ENCODE data around the gene STARD13. TPM values are rescaled to one million over a fixed set of nuclear protein-coding genes. Genes with fewer than 3 reads are reported as not detected.

Gene STARD13
- total RNA-seq, 2 experiments from 2014 or later = 0.57 TPM; not detected in 1

GRCh38 chr13:33197541-33197971 lies 88.0 kb downstream of the STARD13 start:
- BruUV-seq (replicated peaks) = no TSS peak

GRCh38 chr13:33196767-33197166 lies 88.8 kb downstream of the STARD13 start:
- CTCF ChIA-PET (ENCODE audit: unreplicated experiment) = no interaction called here

More at GRCh38 chr13:33197541-33197971, 88.0 kb downstream of the STARD13 start:
- Histone ChIP-seq H3K9me3 (ENCODE audit: low read length) (no peaks in the 10 kb centered on the region), H3K4me1 (ENCODE audit: insufficient read depth, low read length, poor library complexity, severe bottlenecking) (no peaks in the 10 kb centered on the region), H3K79me2 (ENCODE audit: insufficient read depth, low read depth, low read length) (no peaks in the 10 kb centered on the region), H3K4me3 (ENCODE audit: low read depth, low read length, poor library complexity, severe bottlenecking) (no peak overlapping the region), H4K20me1 (ENCODE audit: insufficient read depth, low read length) (no peaks in the 10 kb centered on the region), H3K4me2 (ENCODE audit: low read length) (no peak overlapping the region), H2AFZ (ENCODE audit: low read length) (no peak overlapping the region), H3K9me2 (ENCODE audit: insufficient read depth, low read length) (no peaks in the 10 kb centered on the region), H3K36me3 (ENCODE audit: insufficient read depth, low read length) (no peaks in the 10 kb centered on the region), H3K27ac (ENCODE audit: low read depth, low read length, poor library complexity, severe bottlenecking) (no peak overlapping the region)
- ChIA-PET POLR2A (no interaction called here), CTCF (ENCODE audit: unreplicated experiment) (no interaction called here)
- TF ChIP-seq EZH2phosphoT487 (IDR thresholded peaks at IDR 0.05; ENCODE audit: borderline replicate concordance, low read depth, low read length) = no peak
- no peak for TF ChIP-seq CTCF (conservative IDR thresholded peaks at IDR 0.05; ENCODE audit: low read length)
- intact Hi-C loops (cut with micrococcal nuclease; ENCODE audit: unreplicated experiment) = no loop called here
- no peak for DNase-seq (ENCODE audit: low spot score)

More at GRCh38 chr13:33196767-33197166, 88.8 kb downstream of the STARD13 start:
- BruUV-seq (replicated peaks) = no TSS peak
- H3K4me1 ChIP-seq (ENCODE audit: insufficient read depth, low read length, poor library complexity, severe bottlenecking) = no peaks in the 10 kb centered on the region
- H3K36me3 ChIP-seq (ENCODE audit: insufficient read depth, low read length) = no peaks in the 10 kb centered on the region
- H3K9me3 ChIP-seq (ENCODE audit: low read length) = no peaks in the 10 kb centered on the region
- intact Hi-C loops (cut with micrococcal nuclease; ENCODE audit: unreplicated experiment) = no loop called here
- no peaks in the 10 kb centered on the region for H4K20me1 ChIP-seq (ENCODE audit: insufficient read depth, low read length)
- no peak overlapping the region for H3K27ac ChIP-seq (ENCODE audit: low read depth, low read length, poor library complexity, severe bottlenecking)
- no peaks in the 10 kb centered on the region for H3K79me2 ChIP-seq (ENCODE audit: insufficient read depth, low read depth, low read length)
- TF ChIP-seq EZH2phosphoT487 (IDR thresholded peaks at IDR 0.05; ENCODE audit: borderline replicate concordance, low read depth, low read length) (no peak), CTCF (conservative IDR thresholded peaks at IDR 0.05; ENCODE audit: low read length) (no peak)
- POLR2A ChIA-PET = interaction anchor here (0.6 to 1.1 kb wide), 3 partner anchors 21 to 696 kb away, joined by 3 to 4 read pairs (median 4); no protein-coding TSS in a partner anchor
- H2AFZ ChIP-seq (ENCODE audit: low read length) = no peak overlapping the region
- H3K4me2 ChIP-seq (ENCODE audit: low read length) = no peak overlapping the region
- H3K4me3 ChIP-seq (ENCODE audit: low read depth, low read length, poor library complexity, severe bottlenecking) = no peak overlapping the region
- DNase-seq (ENCODE audit: low spot score) = no peak
- H3K9me2 ChIP-seq (ENCODE audit: insufficient read depth, low read length) = no peaks in the 10 kb centered on the region

All from OCI-LY7 (cell line).